Thyroid gland (tissue), 4 donors: ENCODE data around the gene RBBP8.

Experiments used
- POLR2A ChIP-seq, 2 donors: fragments of 450-650 bp; IDR thresholded peaks; one replicate each; pipeline ENCODE4 v1.6.1; 2017; ENCODE audit warnings: antibody characterized with exemption in 2 of 2, mild to moderate bottlenecking in 2 of 2, moderate library complexity in 1 of 2
- TF ChIP-seq, protein P1 (sequence below), 6 experiments: fragments of 200-600 bp in 3 of 6; fragments of 450-650 bp in 3 of 6; sonication (generic) in 3 of 6; IDR thresholded peaks; one replicate each; pipeline ENCODE4 v1.5.1; 2016 to 2019; ENCODE audit warnings: antibody characterized with exemption in 6 of 6, mild to moderate bottlenecking in 2 of 6, inconsistent platforms in 1 of 6, moderate library complexity in 1 of 6

DNA sequence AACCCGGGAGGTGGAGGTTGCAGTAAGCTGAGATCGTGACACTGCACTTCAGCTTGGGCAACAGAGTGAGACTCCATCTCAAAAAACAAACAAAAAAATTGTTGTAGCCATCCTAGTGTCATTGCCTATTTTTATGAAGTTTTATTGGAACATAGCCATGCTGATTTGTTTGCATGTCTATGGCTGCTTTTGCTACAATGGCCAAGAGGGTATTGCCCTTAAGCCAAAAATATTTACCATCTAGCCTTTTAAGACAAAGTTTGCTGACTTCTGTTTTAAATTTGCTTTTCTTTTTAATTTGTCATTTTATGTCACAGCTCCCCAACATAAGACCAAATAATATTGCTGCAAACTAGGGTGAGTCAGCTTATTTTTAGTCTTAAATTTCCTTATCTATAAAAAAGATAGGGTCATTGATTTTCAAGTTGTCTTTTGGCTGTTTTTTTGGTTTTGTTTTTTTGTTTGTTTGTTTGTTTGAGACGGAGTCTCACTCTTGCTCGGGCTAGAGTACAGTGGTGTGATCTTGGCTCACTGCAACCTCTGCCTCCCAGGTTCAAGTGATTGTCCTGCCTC is 132.2 kb downstream of the RBBP8 start:
- TF ChIP-seq POLR2A (IDR thresholded peaks at IDR 0.05) = no peak
- TF ChIP-seq, protein P1, sequence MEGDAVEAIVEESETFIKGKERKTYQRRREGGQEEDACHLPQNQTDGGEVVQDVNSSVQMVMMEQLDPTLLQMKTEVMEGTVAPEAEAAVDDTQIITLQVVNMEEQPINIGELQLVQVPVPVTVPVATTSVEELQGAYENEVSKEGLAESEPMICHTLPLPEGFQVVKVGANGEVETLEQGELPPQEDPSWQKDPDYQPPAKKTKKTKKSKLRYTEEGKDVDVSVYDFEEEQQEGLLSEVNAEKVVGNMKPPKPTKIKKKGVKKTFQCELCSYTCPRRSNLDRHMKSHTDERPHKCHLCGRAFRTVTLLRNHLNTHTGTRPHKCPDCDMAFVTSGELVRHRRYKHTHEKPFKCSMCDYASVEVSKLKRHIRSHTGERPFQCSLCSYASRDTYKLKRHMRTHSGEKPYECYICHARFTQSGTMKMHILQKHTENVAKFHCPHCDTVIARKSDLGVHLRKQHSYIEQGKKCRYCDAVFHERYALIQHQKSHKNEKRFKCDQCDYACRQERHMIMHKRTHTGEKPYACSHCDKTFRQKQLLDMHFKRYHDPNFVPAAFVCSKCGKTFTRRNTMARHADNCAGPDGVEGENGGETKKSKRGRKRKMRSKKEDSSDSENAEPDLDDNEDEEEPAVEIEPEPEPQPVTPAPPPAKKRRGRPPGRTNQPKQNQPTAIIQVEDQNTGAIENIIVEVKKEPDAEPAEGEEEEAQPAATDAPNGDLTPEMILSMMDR (IDR thresholded peaks at IDR 0.05) = no peak
